IMR-90 (cell line): ENCODE measurements around the gene GPR157. TPM values are rescaled to one million over a fixed set of nuclear protein-coding genes. Genes with fewer than 3 reads are reported as not detected.

ENCODE experiments used
- ATAC-seq: fragments of 200-7000 bp; cut with Tn5 transposase; 2 replicates; pipeline ENCODE4 v1.9.1; 2020; ENCODE audit warnings: low read depth, mild to moderate bottlenecking, moderate library complexity
- BruUV-seq: library from RNA; stranded (reverse); fragments of 400-500 nt; replicated peaks from 2 replicates; lab custom pipeline; 2021; lab: Mats Ljungman, UMichigan
- CTCF ChIA-PET: fragments of 300-600 bp; formaldehyde crosslinking; extraction: SDS; loops from one replicate; lab custom pipeline; 2021; ENCODE audit warnings: antibody characterized with exemption; lab: Yijun Ruan, JAX
- POLR2A ChIA-PET: fragments of 300-600 bp; sonication (Branson Sonifier 250); formaldehyde crosslinking; loops from one replicate; lab custom pipeline; 2022; ENCODE audit warnings: antibody characterized with exemption; ENCODE audit not compliant: unreplicated experiment; lab: Charles Lee
- DNase-seq: peaks from one replicate; pipeline ENCODE4 v3.0.0; 2013
- H2AFZ ChIP-seq: replicated peaks from 2 replicates; pipeline ENCODE3; 2013; ENCODE audit warnings: low read length, mild to moderate bottlenecking; ENCODE audit not compliant: poor library complexity
- H2AK5ac ChIP-seq: 2 replicates; pipeline ENCODE4 v1.6.1; 2013; ENCODE audit warnings: low read depth, low read length, inconsistent platforms
- H2AK9ac ChIP-seq: replicated peaks from 2 replicates; pipeline ENCODE3; 2013; ENCODE audit warnings: mild to moderate bottlenecking, low read depth, low read length, moderate library complexity; ENCODE audit not compliant: poor library complexity
- H2BK120ac ChIP-seq: 2 replicates; pipeline ENCODE4 v1.6.1; 2013; ENCODE audit warnings: low read depth, low read length, inconsistent platforms
- H2BK15ac ChIP-seq: 3 replicates; pipeline ENCODE4 v1.6.1; 2013; ENCODE audit warnings: low read depth, low read length, inconsistent platforms
- H2BK20ac ChIP-seq: 2 replicates; pipeline ENCODE4 v1.6.1; 2013; ENCODE audit warnings: low read depth, mild to moderate bottlenecking, inconsistent platforms, low read length, moderate library complexity
- H2BK5ac ChIP-seq: 2 replicates; pipeline ENCODE4 v1.6.1; 2013; ENCODE audit warnings: mild to moderate bottlenecking, low read depth, low read length, inconsistent platforms; ENCODE audit not compliant: poor library complexity, severe bottlenecking
- H3K14ac ChIP-seq: replicated peaks from 2 replicates; pipeline ENCODE4 v1.6.1; 2013; ENCODE audit warnings: low read depth, low read length, inconsistent platforms
- H3K18ac ChIP-seq: 2 replicates; pipeline ENCODE4 v1.6.1; 2013; ENCODE audit warnings: low read depth, low read length, control low read depth
- H3K23ac ChIP-seq: 2 replicates; pipeline ENCODE4 v1.6.1; 2013; ENCODE audit warnings: low read depth, low read length, inconsistent platforms
- H3K27ac ChIP-seq: 2 replicates; pipeline ENCODE4 v1.5.1; 2013; ENCODE audit warnings: mild to moderate bottlenecking, control low read depth, low read length; ENCODE audit not compliant: insufficient read depth
- H3K27me3 ChIP-seq: 2 replicates; pipeline ENCODE4 v1.6.1; 2013; ENCODE audit warnings: low read length; ENCODE audit not compliant: control insufficient read depth, insufficient read depth
- H3K36me3 ChIP-seq: 2 replicates; pipeline ENCODE4 v1.6.1; 2013; ENCODE audit warnings: low read length, mixed read lengths; ENCODE audit not compliant: control insufficient read depth, insufficient read depth
- H3K4ac ChIP-seq: 2 replicates; pipeline ENCODE4 v1.6.1; 2013; ENCODE audit warnings: low read depth, low read length, inconsistent platforms
- H3K4me1 ChIP-seq: 2 replicates; pipeline ENCODE4 v1.6.1; 2013; ENCODE audit warnings: low read length, mixed read lengths; ENCODE audit not compliant: control insufficient read depth, insufficient read depth
- H3K4me2 ChIP-seq: 2 replicates; pipeline ENCODE4 v1.6.1; 2013; ENCODE audit warnings: low read depth, mild to moderate bottlenecking, control low read depth, low read length, moderate library complexity
- H3K4me3 ChIP-seq: 2 replicates; pipeline ENCODE4 v1.5.1; 2013; ENCODE audit warnings: low read depth, mild to moderate bottlenecking, control low read depth, low read length, moderate library complexity; ENCODE audit not compliant: insufficient read depth
- H3K56ac ChIP-seq: 2 replicates; pipeline ENCODE4 v1.6.1; 2013; ENCODE audit warnings: low read length, inconsistent platforms; ENCODE audit not compliant: insufficient read depth; ENCODE audit errors: extremely low read depth
- H3K79me1 ChIP-seq, 2 experiments: 2 replicates each; pipeline ENCODE4 v1.6.1; 2013; ENCODE audit warnings: low read length in 2 of 2, inconsistent platforms in 1 of 2, low read depth in 1 of 2
- H3K9ac ChIP-seq: 2 replicates; pipeline ENCODE4 v1.6.1; 2013; ENCODE audit warnings: low read depth, low read length, control low read depth
- H3K9me1 ChIP-seq: 2 replicates; pipeline ENCODE4 v1.6.1; 2013; ENCODE audit warnings: low read length, inconsistent platforms; ENCODE audit not compliant: insufficient read depth
- H3K9me3 ChIP-seq: 2 replicates; pipeline ENCODE4 v1.6.1; 2013; ENCODE audit warnings: low read length; ENCODE audit not compliant: control insufficient read depth, insufficient read depth
- H4K20me1 ChIP-seq: 2 replicates; pipeline ENCODE4 v1.6.1; 2013; ENCODE audit warnings: low read length, inconsistent platforms; ENCODE audit not compliant: insufficient read depth
- H4K5ac ChIP-seq: 2 replicates; pipeline ENCODE4 v1.6.1; 2013; ENCODE audit warnings: mild to moderate bottlenecking, low read depth, low read length, control low read depth
- H4K8ac ChIP-seq, 2 experiments: 2 replicates each; pipeline ENCODE4 v1.6.1; 2013; ENCODE audit warnings: low read depth in 2 of 2, low read length in 2 of 2, control low read depth in 1 of 2, inconsistent platforms in 1 of 2
- H4K91ac ChIP-seq: 2 replicates; pipeline ENCODE4 v1.6.1; 2013; ENCODE audit warnings: low read depth, low read length, inconsistent platforms; ENCODE audit not compliant: insufficient read depth
- CEBPB ChIP-seq: IDR thresholded peaks from 2 replicates; pipeline ENCODE4 v1.6.1; 2012; ENCODE audit warnings: low read depth, low read length, improper control_type of control experiment
- CHD1 ChIP-seq: IDR thresholded peaks from 2 replicates; pipeline ENCODE4 v1.6.1; 2012; ENCODE audit warnings: low read depth, low read length, improper control_type of control experiment
- ELK1 ChIP-seq: fragments of 150-350 bp; IDR thresholded peaks from 2 replicates; pipeline ENCODE4 v1.6.1; 2016; ENCODE audit warnings: low read depth, mild to moderate bottlenecking, low read length, moderate library complexity, borderline replicate concordance
- FOS ChIP-seq: fragments of 150-350 bp; IDR thresholded peaks from 2 replicates; pipeline ENCODE4 v1.6.1; 2016; ENCODE audit warnings: low read depth, low read length
- MXI1 ChIP-seq: IDR thresholded peaks from 2 replicates; pipeline ENCODE4 v1.6.1; 2012; ENCODE audit warnings: low read depth, mild to moderate bottlenecking, low read length, moderate library complexity, borderline replicate concordance
- RAD21 ChIP-seq: IDR thresholded peaks from 2 replicates; pipeline ENCODE4 v1.6.1; 2012; ENCODE audit warnings: low read length, improper control_type of control experiment
- RFX5 ChIP-seq: IDR thresholded peaks from 2 replicates; pipeline ENCODE4 v1.8.0; 2012; ENCODE audit warnings: low read depth, mild to moderate bottlenecking, low read length, moderate library complexity
- SMC3 ChIP-seq: fragments of 150-350 bp; IDR thresholded peaks from 2 replicates; pipeline ENCODE4 v1.6.1; 2016; ENCODE audit warnings: low read depth, mild to moderate bottlenecking, antibody characterized with exemption, low read length, moderate library complexity
- WGBS, 2 experiments: methylation state at CpG; one replicate each; pipeline versions ENCODE4 v1.1.5 to v1.1.7; 2013; ENCODE audit warnings: missing lambda C conversion rate in 2 of 2; ENCODE audit not compliant: insufficient read length in 1 of 2; ENCODE audit errors: extremely low coverage in 2 of 2; 5-methylcytosine and 5-hydroxymethylcytosine counted together
- dilution Hi-C: fragments of 300-500 bp; cut with HindIII; formaldehyde crosslinking; loops from one replicate; pipeline ENCODE4 v1.14.3; 2018; ENCODE audit warnings: low sequenced_read_pairs; ENCODE audit not compliant: unreplicated experiment
- in situ Hi-C: fragments of 300-500 bp; cut with MboI; formaldehyde crosslinking; loops from 3 replicates; pipeline ENCODE4 v1.14.3; 2019; ENCODE audit warnings: low sequenced_read_pairs, inconsistent platforms, mixed read lengths
- intact Hi-C: fragments of 100-400 bp; cut with micrococcal nuclease; formaldehyde crosslinking; loops from 2 replicates; pipeline ENCODE4 v1.10.0; 2022
- polyA plus RNA-seq, 3 experiments: library from polyadenylated mRNA; depleted of rRNA; stranded (reverse); fragments of >200 nt; gene quantifications; 2 replicates each; pipeline ENCODE4 v1.2.3, GENCODE V29; 2012; ENCODE audit warnings: low replicate concordance in 1 of 3
- total RNA-seq: library from RNA; depleted of rRNA; stranded (reverse); fragments of >200 nt; gene quantifications from 2 replicates; pipeline ENCODE4 v1.2.3, GENCODE V29; 2012

GPR157 gene
- total and polyA plus RNA-seq, 2 of the 4 experiments (the other 2 are of a cell fraction), result 1.8 to 2.7 TPM

- Histone ChIP-seq H2BK120ac (peak within 1 kb of the TSS; percentile 3; the same call in 1 of the 2 replicates), H4K8ac (no peak within 1 kb of the TSS), H4K91ac (no peak within 1 kb of the TSS), H3K9me3 (no peaks in the 10 kb centered on the region), H2BK5ac (peak within 1 kb of the TSS; percentile 37), H3K27me3 (peaks cover 6% of the 10 kb centered on the region), H3K4me1 (peaks cover 12% of the 10 kb centered on the region), H2AK5ac (peak within 1 kb of the TSS; percentile 34; the same call in 1 of the 2 replicates), H3K14ac (peak within 1 kb of the TSS; percentile 0; the same call in 1 of the 2 replicates), H3K56ac (no peak within 1 kb of the TSS), H3K79me1 (no peaks in the 10 kb centered on the region), H3K9ac (peak within 1 kb of the TSS; percentile 9; the same call in 1 of the 2 replicates), H3K27ac (peak within 1 kb of the TSS; percentile 27; the same call in 1 of the 2 replicates), H2AFZ (peak within 1 kb of the TSS; percentile 9), H3K18ac (peak within 1 kb of the TSS; percentile 91; the same call in 1 of the 2 replicates), H3K9me1 (no peaks in the 10 kb centered on the region), H4K20me1 (no peaks in the 10 kb centered on the region), H4K5ac (peak within 1 kb of the TSS; percentile 64), H3K4me3 (no peak within 1 kb of the TSS), H2BK20ac (peak within 1 kb of the TSS; percentile 56; the same call in 1 of the 2 replicates), H3K36me3 (no peaks in the 10 kb centered on the region), H3K4me2 (peak within 1 kb of the TSS; percentile 75), H2BK15ac (no peak within 1 kb of the TSS), H3K4ac (no peak within 1 kb of the TSS), H2AK9ac (no peak within 1 kb of the TSS), H3K23ac (no peak within 1 kb of the TSS)
- dilution Hi-C loops, result no loop called here
- intact Hi-C loops, result no loop called here
- CTCF ChIA-PET, result interaction anchor here (0.6 kb wide), 1 partner anchor 11 kb away, joined by 3 read pairs; no protein-coding TSS in a partner anchor
- 0 out of 2 replicates have a peak, but pooled peaks have one; percentile 6 for ATAC-seq
- TF ChIP-seq RFX5 (no peak), SMC3 (no peak), MXI1 (no peak), FOS (no peak), CHD1 (no peak), CEBPB (no peak), RAD21 (no peak), ELK1 (no peak)
- POLR2A ChIA-PET, result no interaction called here
- DNase-seq, result no peak
- WGBS, 2 experiments, result 94% methylated on average over 3 of the region's 8 CpGs; no CpG with 5 or more reads in 1 of the 2 experiments
- in situ Hi-C loops, result loop anchor here (10.0 kb wide), 1 partner anchor 55 kb away; the partner anchor contains the start of gene GPR157
- BruUV-seq, result no TSS peak
Measured at GRCh38 chr1:9069326-9070100, 59.4 kb downstream of the GPR157 start, which contains the start of gene SLC2A5. TSS of gene SLC2A5 (minus strand) at chr1:9069635. CDS start at chr1:9069536, 99 bp downstream.
